Esophagus muscularis mucosa (tissue), 4 donors: Measurements from ENCODE around the gene ZNF831. TPM values are rescaled to one million over a fixed set of nuclear protein-coding genes. Genes with fewer than 3 reads are reported as not detected.

Experiments
- DNase-seq: peaks from one replicate; pipeline ENCODE4 v3.0.0-alpha.2; 2017; ENCODE audit errors: extremely low spot score
- H3K27ac ChIP-seq, 4 donors: fragments of 200-600 bp; sonication (generic); replicated peaks in 1 of 4; 1 replicate in 3 of 4; 2 replicates in 1 of 4; pipeline ENCODE4 v1.5.1; 2016 to 2019; ENCODE audit warnings: mild to moderate bottlenecking in 1 of 4
- H3K27me3 ChIP-seq, 4 donors: fragments of 200-600 bp; sonication (generic); one replicate each; pipeline versions ENCODE4 v1.5.1 to v1.6.0; 2016 to 2019
- H3K36me3 ChIP-seq, 4 donors: fragments of 200-600 bp; sonication (generic); one replicate each; pipeline ENCODE4 v1.5.1; 2016 to 2019
- H3K4me1 ChIP-seq, 4 donors: fragments of 200-600 bp; sonication (generic); one replicate each; pipeline ENCODE4 v1.5.1; 2016 to 2019
- H3K4me3 ChIP-seq, 4 donors: fragments of 200-600 bp; sonication (generic); 1 replicate in 2 of 4; 2 replicates in 2 of 4; pipeline ENCODE4 v1.5.1; 2016 to 2019; ENCODE audit warnings: mild to moderate bottlenecking in 4 of 4, moderate library complexity in 1 of 4
- H3K9me3 ChIP-seq, 4 donors: fragments of 200-600 bp; sonication (generic); 1 replicate in 3 of 4; 2 replicates in 1 of 4; pipeline ENCODE4 v1.5.1; 2016 to 2019
- EP300 ChIP-seq: sonication (generic); formaldehyde crosslinking; IDR thresholded peaks from one replicate; pipeline ENCODE4 v1.6.1; 2017; ENCODE audit warnings: antibody characterized with exemption
- POLR2A ChIP-seq: fragments of 450-650 bp; IDR thresholded peaks from one replicate; pipeline ENCODE4 v1.6.1; 2017; ENCODE audit warnings: antibody characterized with exemption, moderate library complexity, mild to moderate bottlenecking, low read depth
- POLR2AphosphoS5 ChIP-seq, 2 donors: sonication (generic); formaldehyde crosslinking; IDR thresholded peaks; one replicate each; pipeline ENCODE4 v1.6.1; 2017; ENCODE audit warnings: antibody characterized with exemption in 2 of 2
- WGBS: methylation state at CpG from one replicate; pipeline ENCODE4 v1.1.5; 2018; 5-methylcytosine and 5-hydroxymethylcytosine counted together
- intact Hi-C: fragments of 100-400 bp; cut with DNase I; formaldehyde crosslinking; loops from one replicate; pipeline ENCODE4 v1.15.1; 2023
- total RNA-seq, 4 donors: library from RNA; depleted of rRNA; stranded (reverse); fragments of >200 nt; gene quantifications; one replicate each; pipeline versions ENCODE4 v1.1.0 to v1.2.1, GENCODE V29; 2016
- TF ChIP-seq, protein P1 (sequence below), 3 experiments: fragments of 200-600 bp in 2 of 3; fragments of 450-650 bp in 1 of 3; sonication (generic) in 2 of 3; IDR thresholded peaks; one replicate each; pipeline ENCODE4 v1.5.1; 2017 to 2019; ENCODE audit warnings: antibody characterized with exemption in 3 of 3, mild to moderate bottlenecking in 2 of 3, moderate library complexity in 1 of 3

Gene ZNF831
- total RNA-seq, 4 donors from 2014 or later: 0.34 to 1.3 (median 0.56) TPM

DNA sequence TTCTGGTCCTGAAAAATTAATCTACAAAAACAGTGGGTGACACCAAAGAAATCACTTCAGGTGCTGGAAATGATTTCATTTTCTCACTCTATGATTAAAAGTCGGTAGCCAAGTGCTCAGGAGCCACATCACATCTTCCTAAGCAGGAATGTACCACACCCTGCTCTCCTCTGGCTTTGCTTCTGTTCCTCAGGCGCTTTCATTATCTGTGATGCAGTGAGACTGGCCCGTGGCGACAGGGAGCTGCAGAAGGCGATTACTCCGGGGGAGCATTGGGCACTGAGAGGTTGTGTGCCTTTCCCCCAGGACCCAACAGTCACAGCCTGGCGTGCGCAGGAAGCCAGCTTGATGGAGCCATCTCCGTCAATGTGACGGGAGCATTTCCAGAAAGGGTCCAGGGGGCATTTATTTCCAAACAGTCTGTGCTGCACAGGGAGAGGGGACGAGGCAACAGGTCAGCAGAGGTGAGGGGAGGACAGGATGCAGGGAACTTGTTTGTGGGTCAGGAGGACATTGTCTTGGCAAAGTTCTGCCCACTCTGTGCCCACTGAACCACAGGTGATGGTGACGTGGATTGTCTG is 5.6 kb upstream of the ZNF831 start:
- peak overlapping the region in 1 of 4 donors; percentile 6 for H3K27ac ChIP-seq
- TF ChIP-seq POLR2A (no peak), POLR2AphosphoS5 (IDR thresholded peaks at IDR 0.05) (no peak), EP300 (no peak)
- TF ChIP-seq, protein P1, sequence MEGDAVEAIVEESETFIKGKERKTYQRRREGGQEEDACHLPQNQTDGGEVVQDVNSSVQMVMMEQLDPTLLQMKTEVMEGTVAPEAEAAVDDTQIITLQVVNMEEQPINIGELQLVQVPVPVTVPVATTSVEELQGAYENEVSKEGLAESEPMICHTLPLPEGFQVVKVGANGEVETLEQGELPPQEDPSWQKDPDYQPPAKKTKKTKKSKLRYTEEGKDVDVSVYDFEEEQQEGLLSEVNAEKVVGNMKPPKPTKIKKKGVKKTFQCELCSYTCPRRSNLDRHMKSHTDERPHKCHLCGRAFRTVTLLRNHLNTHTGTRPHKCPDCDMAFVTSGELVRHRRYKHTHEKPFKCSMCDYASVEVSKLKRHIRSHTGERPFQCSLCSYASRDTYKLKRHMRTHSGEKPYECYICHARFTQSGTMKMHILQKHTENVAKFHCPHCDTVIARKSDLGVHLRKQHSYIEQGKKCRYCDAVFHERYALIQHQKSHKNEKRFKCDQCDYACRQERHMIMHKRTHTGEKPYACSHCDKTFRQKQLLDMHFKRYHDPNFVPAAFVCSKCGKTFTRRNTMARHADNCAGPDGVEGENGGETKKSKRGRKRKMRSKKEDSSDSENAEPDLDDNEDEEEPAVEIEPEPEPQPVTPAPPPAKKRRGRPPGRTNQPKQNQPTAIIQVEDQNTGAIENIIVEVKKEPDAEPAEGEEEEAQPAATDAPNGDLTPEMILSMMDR (IDR thresholded peaks at IDR 0.05): no peak
- intact Hi-C loops: loop anchor here (10.0 kb wide), 1 partner anchor 57 kb away; no protein-coding TSS in a partner anchor

DNA sequence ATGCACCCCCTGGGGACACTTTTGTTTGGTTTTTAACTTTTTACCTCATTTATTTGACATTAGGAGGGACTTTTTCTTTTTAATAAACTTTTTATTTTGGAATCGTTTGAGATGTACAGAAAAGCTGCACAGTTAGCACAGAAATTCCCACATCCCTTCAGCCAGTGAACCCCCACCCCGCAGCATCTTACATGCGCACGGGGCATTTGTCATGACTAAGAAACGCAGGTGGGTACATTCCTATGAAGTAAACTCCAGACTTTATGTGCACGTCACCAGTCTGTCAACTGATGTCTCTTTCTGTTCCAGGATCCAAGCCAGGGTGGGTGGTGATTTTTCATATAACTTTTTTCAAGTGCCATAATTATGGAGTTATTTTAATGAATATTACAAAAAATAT is 4.9 kb upstream of the ZNF831 start:
- TF ChIP-seq, protein P1 (IDR thresholded peaks at IDR 0.05): no peak
- TF ChIP-seq POLR2AphosphoS5 (IDR thresholded peaks at IDR 0.05) (no peak), POLR2A (no peak), EP300 (no peak)
- DNase-seq: no peak
- intact Hi-C loops: loop anchor here (10.0 kb wide), 1 partner anchor 56 kb away; no protein-coding TSS in a partner anchor
- Histone ChIP-seq H3K36me3 (no peaks in the 10 kb centered on the region), H3K27me3 (peaks cover 0 to 24% (median 0%) of the 10 kb centered on the region in 4 donors), H3K27ac (no peak overlapping the region), H3K4me3 (no peak overlapping the region), H3K9me3 (no peaks in the 10 kb centered on the region), H3K4me1 (peaks cover 0 to 18% (median 11%) of the 10 kb centered on the region in 4 donors)
- WGBS: 90% methylated on average over 6 of the region's 6 CpGs

More for the DNA sequence above, 5.6 kb upstream of the ZNF831 start:
- Histone ChIP-seq H3K27me3 (peaks cover 0 to 24% (median 0%) of the 10 kb centered on the region in 4 donors), H3K36me3 (no peaks in the 10 kb centered on the region), H3K4me1 (peaks cover 3 to 24% (median 16%) of the 10 kb centered on the region in 4 donors), H3K9me3 (no peaks in the 10 kb centered on the region), H3K4me3 (no peak overlapping the region)
- 57% methylated on average over 12 of the region's 12 CpGs for WGBS
- DNase-seq: no peak

DNA sequence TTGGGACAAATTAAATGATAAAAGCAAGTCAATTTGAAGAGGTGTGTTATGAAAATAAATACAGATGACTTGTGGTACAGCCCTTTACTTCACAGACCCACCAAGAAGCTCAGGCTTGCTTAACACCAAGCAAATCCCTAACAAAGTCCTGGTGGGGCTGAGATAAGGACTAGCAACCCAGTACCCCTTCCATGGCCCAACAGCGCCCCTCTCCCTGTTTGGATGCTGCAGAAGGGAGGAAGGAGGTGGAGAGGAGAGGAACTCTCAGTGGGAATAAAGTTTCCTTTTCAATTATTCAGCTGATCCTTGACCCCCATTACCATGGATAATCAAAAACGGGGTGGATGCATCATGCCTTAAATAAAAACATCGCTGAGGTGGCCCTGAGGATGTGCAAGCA is 4.5 kb upstream of the ZNF831 start:
- 77% methylated on average over 3 of the region's 3 CpGs for WGBS
- H3K4me1 ChIP-seq: peaks cover 0 to 14% (median 8%) of the 10 kb centered on the region in 4 donors
- H3K9me3 ChIP-seq: no peaks in the 10 kb centered on the region
- TF ChIP-seq POLR2A: no peak
- no peak for TF ChIP-seq EP300
- TF ChIP-seq, protein P1 (IDR thresholded peaks at IDR 0.05): no peak
- TF ChIP-seq POLR2AphosphoS5 (IDR thresholded peaks at IDR 0.05): no peak
- H3K27me3 ChIP-seq: peaks cover 0 to 24% (median 0%) of the 10 kb centered on the region in 4 donors
- no peak for DNase-seq
- intact Hi-C loops: loop anchor here (10.0 kb wide), 1 partner anchor 56 kb away; no protein-coding TSS in a partner anchor
- H3K4me3 ChIP-seq: no peak overlapping the region
- H3K27ac ChIP-seq: no peak overlapping the region
- no peaks in the 10 kb centered on the region for H3K36me3 ChIP-seq

DNA sequence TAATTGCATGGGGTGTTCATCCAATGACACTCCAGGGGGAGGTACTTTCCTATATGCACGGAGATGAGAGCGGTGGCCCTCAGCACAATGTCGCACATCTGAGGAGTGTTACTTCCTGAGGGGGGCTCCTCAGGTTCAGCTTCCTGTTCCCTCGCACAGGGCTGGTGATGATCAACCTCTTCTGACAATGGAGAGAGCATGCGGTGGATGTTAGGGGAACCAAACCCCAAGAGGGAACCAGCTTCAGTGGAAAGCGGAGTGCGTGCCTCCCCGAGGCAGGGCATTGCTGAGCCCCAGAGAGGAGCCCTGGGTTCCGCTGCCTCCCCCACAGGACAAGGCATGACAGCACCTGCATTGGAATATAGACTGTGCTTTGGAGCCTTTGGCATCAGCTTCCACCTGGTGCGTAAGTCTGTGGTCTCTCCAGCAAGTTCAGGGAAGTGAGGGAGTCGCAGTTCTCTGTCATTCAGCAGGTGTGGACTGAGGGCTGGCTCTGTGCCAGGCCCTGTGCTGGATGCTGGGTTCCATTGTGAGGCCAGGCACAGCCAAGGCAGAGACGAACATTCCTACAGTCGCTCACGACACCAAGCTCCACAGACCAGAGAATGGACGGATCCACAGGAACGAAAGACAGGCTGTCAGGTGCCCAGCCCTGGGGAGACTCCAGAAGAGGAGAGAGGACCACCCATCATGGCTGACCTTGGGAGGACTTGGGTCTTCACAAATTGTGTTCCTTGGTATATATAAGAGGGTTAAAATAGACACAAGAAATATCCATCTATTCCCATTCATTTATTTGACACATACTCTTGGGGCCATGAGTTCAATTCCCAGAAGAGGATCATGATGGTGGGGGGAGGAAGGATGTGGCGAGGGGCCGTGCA is 3.9 kb upstream of the ZNF831 start:
- H3K27ac ChIP-seq: no peak overlapping the region
- no peaks in the 10 kb centered on the region for H3K9me3 ChIP-seq
- 80% methylated on average over 16 of the region's 18 CpGs for WGBS
- H3K4me1 ChIP-seq: peaks cover 0 to 12% (median 8%) of the 10 kb centered on the region in 4 donors
- DNase-seq: no peak
- intact Hi-C loops: loop anchor here (10.0 kb wide), 1 partner anchor 55 kb away; no protein-coding TSS in a partner anchor
- H3K4me3 ChIP-seq: no peak overlapping the region
- H3K36me3 ChIP-seq: no peaks in the 10 kb centered on the region
- peaks cover 0 to 24% (median 0%) of the 10 kb centered on the region in 4 donors for H3K27me3 ChIP-seq
- TF ChIP-seq, protein P1 (IDR thresholded peaks at IDR 0.05): no peak
- TF ChIP-seq EP300 (no peak), POLR2AphosphoS5 (IDR thresholded peaks at IDR 0.05) (no peak), POLR2A (no peak)
